NCI-H2196 (cell line): ENCODE results near the gene CAPN8.

ENCODE experiments used
- DNase-seq: peaks from one replicate; lab custom pipeline; 2025; ENCODE audit not compliant: unreplicated experiment; lab: John Stamatoyannopoulos, UW

The CAPN8 gene

DNA sequence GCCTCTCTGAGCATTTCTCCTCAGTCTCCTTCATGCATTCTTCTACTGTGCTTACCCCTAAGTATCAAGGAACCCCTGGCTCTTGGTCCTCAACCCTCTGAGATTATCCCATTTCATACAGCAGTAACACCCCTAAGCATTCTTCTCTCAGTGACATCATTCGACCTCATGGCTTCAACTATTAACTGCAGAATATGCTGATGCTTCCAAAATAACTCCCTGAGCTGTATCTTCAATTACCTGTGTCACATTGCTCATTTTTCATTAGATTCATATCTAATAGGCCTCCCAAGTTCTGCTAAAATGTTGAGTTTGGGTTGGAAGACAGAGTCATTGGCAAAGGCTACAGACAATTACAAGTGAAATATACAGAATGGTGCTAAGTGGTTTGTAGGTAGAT lies 7.5 kb downstream of the CAPN8 start:
- no peak for DNase-seq

DNA sequence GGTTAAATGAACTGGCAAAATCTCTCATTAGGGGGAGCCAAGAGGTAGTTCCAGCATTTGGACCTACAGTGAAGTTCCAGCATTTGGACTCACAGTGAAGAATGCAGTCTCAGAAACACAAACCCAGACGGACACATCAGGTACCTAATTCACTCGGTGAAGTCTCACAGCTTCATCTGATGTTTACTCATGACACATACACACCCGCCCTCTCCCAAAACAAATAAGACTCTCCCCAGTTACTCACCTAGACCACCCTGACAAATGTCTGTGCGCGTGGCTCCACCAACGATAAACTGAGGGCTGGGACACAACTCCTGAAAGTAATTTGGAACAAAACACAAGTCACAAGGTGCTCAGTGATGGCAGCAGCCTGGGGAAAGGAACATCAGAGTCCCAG lies 11.4 kb downstream of the CAPN8 start:
- no peak for DNase-seq

DNA sequence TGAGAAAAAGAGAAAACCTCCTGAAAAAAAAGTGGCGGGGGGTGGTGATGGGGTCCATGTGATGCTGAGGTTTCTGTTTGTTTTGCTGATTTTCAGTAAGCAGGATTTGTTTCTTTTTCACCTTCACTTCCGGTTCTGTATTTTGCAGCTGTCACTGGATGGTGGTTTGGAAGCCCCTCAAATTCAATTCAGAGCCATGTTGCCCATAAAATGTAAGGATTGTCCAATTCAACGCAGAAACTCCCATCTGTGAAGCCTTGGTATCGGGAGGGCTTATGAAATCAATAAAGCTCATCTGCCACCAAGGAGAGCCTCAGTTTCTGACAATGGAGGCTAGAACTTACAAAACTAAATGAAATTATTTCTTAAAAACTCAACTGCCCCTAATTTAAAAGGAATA lies 12.1 kb downstream of the CAPN8 start:
- no peak for DNase-seq

DNA sequence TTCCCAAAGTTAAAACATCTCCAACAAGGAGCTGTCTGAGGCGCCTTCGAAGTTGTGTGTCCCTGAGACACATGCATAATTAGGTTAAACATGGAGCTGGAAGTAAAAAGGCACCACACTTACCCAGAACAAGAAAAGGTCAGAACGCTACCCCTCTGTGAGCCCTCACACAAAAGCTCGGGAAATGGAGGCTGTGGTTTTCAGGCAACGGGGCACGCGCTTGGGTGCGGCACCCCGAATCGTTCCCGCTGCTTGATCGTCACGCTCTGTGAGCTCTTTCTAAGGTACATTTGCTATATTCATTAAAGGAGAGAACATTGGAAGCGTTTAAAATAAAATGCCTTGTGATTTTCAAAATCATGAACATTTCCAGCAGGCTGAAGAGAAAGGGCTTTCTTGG lies 12.5 kb downstream of the CAPN8 start:
- DNase-seq: no peak

DNA sequence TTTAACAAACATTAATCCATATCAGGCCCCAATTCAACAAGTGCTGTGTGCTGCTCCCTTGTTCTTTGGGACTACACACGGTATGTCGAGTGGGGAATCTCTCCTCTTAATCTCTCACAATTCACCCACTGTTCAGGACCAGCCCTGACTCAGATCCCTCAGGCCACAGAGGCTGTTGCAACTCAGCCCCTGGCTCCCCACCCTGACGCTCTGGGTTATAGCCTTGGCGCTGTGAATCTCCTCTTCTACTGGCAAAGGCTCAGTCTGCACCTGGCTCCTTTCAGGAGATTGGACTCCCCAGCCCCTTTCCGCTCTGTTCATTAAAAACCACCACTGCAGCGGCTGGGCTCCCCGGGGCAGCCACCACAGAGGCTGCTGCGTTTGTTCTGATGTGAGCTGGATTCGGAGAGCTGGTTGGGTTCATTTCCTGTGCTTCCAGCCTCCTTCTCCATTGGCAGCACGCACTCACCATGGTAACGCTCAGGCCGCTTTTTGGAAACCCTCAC lies 13.0 kb downstream of the CAPN8 start:
- DNase-seq: no peak

DNA sequence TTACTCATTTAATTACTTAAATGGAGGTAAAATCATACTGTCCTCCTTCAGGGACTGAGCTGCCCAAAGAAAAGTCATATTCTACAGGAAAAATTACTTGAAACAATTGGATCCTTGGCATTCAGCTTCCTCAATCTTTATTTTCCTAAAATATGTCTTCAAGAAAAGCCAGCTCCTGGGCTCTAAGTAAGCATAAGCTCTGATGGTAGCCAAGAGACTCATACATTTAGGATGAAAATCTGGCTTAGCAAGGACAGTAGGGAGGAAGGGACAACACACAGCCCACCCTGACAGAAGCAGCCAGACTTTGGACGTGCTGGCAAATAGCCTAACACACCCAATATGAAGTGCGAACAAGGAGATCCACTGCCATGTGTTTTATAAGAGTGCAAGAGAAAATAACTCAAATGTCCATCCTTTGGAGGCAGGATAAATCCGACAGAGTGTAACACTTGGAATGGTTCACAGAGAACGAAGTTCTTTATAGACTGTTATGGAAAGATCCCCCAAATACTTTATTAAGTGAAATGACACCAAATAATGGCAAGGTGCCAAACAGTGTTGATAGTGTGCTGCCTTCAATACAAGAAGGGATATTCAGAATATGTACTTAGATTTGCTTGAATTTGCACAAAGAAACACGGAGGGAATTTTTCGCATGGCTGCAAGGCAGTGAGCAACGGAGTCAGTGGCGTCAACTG lies 14.1 kb downstream of the CAPN8 start:
- no peak for DNase-seq

DNA sequence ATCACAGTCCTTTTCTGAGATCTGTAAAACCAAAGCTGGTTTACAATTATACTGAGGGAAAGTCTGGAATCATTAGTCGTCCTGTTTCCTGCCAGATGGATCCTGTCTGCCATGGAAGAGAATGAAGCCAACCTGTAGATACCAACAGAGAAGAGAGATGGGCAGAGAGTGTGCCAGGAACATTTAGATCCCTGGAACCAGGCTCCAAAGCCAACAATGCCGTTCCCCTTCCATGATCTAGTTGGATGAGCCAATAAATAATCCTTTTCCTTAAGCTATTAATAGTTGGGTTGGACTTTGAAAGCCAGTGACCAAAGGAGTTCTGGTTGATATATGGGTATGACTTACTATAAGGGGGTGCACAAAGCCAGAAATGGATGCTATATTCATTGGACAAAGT lies 15.0 kb downstream of the CAPN8 start:
- no peak for DNase-seq

DNA sequence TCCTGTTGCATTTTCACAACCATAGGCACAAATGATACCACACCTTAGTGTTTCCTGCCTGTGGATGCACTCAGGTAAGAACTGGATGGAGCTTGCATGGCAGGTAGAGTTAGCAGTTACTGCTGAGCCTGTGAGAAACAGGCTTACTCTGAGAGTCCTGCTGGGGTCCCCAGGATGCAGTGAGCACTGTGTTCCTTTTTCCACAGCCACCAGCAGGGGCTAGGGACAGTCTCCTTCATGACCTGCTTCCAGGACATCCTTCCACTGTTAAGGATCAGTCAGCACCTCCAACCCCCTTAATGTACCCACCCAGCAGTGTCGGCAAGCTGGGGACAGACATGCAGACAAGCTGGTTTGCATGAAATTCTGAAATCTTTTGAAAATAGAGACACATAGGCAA lies 16.3 kb downstream of the CAPN8 start:
- DNase-seq: no peak

DNA sequence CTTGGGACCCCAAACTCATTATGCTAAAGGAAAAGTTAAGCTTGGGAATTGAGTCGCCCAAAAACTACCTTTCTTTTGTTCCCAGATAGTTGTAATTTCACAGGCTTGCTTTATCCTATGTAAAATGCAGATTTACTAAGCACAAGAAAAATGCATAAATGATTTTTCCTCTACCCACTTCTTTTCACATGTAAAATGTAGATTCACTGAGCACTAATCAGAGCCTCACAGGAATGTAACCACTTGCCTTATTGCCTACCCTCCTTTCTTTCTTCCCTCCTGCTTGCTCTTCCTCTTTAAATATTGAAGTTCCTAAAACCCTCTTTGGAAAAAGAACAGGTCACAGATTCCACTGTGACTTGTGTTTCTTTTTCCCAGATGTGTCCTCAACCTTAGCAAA lies 18.3 kb downstream of the CAPN8 start:
- no peak for DNase-seq

DNA sequence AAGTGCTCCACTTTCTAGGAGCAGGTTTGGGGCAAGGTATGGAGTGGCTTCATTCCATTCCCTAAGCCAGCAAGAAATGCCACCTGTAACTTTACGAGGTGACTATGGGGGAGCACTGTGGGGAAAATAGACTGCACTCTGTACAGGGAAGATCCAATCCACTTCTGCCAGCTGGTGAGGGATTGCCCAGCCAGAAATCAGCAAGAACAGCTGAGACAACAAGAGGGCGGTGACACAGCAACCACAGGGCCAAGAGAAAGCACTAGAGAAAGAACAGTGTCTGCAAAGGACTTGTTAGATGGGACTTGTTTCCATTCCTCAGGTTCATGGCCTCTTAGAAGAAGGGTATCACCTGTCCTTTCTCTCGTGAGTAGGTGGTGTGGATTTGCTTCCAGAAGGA lies 19.6 kb downstream of the CAPN8 start:
- DNase-seq: no peak

DNA sequence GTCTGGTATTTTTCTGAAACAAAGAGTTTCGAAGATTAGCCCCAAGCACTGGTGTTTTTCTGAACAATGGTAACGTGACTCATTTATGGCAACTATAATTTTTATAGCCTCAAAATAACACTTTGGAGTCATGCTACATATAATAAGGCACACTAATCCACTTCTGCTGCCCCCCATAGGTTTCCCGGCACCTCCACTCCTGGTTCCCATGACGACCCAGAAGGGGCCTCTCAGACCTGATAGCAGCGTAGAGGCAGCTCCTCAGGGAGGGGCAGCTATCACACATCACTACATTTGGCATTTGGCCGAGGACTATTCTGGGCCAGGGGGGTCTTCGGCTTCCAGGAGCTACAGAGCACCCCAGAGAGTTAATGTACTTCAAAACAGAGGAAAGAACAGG lies 23.3 kb downstream of the CAPN8 start:
- DNase-seq: no peak

DNA sequence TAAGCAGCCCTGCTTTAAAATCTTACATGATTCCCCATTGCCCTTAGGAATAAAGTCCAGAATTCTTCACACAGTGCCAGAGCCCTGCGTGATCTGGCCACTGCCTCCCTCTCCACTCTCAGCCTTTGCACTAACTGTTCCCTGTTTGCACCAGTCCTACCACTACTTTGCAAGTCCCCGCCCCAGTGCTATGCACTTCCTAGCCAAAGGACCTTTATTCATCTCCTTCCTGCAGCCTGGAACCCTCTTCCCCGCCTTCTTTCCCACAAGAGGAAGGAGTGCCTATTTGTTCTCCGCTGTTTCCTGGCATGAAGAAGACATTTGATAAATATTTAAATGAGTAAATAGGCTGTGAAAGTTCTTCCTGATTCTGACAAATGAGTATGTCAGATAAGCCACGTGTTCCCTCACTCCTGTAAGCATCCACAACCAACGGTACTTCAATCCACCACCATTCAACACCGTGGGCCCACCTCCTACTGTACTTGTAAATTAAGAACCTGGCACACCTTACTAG lies 23.9 kb downstream of the CAPN8 start:
- DNase-seq: no peak

DNA sequence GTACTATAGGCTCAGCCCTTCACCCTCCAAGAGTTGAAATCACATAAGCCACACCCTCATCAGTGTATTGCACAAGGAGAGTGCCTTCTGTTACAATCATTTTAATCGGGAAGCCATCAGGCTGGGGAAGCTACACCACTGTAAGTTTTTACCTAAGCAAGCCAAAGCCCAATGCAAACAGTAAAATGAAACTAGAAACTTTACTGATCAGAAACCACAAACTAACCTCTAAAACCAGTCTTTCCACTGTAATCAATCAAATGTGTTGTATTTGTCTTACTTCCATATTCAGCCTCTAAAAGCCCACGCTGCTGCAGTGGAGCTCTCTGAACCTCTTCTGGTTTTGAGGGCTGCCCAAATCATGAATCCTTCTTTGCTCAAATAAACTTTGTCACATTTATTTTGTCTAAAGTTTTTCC lies 26.2 kb downstream of the CAPN8 start:
- no peak for DNase-seq

DNA sequence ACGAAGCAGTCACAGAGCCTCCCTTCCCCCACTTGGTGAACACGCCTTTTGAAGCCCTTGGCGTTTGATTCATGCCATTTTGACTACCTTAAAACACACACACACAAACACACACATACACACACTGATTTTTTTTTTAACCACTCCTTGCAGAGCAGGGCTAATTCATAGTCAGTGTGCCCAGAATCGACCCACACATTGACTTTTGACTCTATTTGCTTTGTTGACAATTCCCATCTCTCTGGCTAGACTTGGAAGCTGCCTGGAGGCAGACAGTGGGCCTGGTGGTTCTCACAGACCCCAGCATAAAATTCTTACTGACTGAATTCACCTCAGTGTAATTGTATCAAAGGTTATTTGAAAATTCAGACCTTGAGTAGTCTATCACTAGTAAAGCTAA lies 30.3 kb downstream of the CAPN8 start:
- DNase-seq: no peak

DNA sequence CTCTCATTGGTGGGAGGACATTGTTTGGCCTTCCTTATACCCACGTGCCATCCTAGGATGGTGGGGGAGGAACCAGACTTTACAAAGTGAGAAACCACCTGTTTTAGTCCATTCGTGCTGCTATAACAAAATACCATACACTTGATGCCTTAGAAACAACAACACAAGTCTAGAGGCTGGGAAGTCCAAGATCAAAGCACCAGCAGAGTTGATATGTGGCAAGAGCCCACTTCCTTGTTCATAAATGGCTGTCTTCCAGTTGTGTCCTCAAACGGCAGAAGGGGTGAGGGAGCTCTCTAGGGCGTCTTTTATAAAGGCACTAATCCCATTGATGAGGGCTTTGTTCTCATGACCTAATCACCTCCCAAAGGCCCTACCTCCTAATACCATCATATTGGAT lies 31.1 kb downstream of the CAPN8 start:
- DNase-seq: no peak

DNA sequence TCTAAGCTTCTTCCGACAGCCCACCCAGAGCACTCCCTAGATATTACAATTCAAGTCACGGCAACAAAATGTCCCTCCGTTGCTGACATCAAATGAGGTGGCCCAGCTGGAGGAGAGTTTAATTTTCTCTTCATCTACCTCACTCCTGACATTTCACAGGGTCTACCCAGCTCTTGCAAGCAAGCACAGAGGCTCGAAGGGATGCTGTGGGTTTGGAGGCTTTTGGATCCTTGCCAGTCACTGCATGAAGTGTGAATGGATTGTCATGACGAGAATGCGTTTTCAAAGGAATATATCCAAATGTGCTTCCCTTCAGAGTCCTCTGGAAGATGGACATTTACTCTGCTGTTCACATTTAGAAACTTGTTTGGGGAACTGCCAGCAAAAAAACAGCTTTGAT lies 33.5 kb downstream of the CAPN8 start:
- no peak for DNase-seq

DNA sequence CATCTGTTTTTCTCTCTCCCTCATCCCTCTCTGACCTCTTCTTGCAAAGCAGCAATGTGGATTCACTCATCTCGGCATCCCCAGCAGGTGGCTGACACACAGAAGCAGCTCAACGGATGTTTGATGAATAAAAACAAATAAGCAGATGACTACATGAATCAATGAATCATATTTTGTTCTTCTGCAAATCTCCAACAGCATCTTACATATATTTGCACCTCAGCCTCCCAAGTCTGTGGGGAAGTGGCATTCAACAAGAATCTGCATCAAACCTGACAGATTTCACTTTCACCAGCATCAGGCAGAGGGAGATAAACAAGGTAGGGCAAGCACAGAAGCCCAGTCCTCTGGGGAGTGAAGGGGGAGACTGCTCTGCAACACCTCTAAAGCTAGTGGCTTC lies 34.0 kb downstream of the CAPN8 start:
- DNase-seq: no peak

DNA sequence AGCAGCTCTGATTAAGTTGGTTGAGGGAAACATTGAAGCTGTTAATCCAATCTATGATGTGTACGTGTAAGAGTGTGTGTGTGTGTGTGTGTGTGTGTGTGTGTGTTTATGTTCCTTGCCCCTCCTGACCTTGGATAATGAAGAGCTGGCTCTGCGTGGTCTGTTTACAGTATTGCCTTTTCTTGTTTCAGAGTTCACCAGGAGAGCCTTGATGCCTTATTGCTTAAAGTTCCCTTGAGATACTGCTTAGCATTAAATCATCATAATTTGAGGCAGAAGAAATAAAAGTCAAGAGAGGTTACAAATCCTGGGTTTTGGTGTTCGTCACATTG lies 36.4 kb downstream of the CAPN8 start:
- DNase-seq: no peak

DNA sequence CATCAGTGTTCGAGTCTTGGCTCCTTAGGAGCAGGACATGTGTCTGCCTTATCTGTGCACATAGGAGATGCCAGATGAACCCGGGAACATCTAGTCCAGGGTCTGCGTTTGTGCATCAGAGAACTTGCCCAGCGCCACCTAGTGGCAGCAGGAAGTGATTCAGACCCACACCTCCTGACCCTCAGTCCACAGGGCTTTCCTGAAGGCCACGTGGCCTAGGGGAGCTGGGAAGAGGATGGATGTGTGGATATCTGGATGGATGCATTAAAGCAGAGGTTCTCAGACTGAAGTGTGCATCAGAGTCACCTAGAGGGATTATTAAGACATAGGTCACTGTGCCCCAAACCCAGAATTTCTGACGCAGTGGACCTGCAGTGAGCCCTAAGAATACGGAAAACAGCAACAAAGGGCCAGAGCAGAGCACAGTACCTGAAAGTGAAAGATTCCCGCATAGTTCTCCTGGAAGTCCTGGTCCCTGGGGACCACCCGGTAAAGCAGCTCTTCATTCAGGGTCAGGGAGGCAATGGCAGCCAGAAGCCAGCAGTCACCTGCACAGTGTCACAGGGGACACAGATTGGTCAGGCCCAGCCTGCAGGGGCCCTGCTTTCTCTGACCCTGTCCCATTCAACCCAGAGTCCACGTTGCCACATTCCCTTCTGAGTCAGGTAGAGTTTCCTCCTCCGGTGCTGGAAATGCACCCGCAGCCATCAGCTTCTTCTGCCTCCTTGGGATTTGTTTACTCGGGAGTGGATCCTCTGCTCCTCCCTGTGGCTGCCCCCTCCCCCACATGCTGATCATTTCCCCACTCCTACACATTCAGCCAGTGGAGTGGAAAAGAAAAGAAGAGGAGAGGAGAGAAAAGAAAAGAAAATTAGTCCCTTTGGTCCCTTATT lies 37.0 kb downstream of the CAPN8 start:
- DNase-seq: peak; percentile 16

DNA sequence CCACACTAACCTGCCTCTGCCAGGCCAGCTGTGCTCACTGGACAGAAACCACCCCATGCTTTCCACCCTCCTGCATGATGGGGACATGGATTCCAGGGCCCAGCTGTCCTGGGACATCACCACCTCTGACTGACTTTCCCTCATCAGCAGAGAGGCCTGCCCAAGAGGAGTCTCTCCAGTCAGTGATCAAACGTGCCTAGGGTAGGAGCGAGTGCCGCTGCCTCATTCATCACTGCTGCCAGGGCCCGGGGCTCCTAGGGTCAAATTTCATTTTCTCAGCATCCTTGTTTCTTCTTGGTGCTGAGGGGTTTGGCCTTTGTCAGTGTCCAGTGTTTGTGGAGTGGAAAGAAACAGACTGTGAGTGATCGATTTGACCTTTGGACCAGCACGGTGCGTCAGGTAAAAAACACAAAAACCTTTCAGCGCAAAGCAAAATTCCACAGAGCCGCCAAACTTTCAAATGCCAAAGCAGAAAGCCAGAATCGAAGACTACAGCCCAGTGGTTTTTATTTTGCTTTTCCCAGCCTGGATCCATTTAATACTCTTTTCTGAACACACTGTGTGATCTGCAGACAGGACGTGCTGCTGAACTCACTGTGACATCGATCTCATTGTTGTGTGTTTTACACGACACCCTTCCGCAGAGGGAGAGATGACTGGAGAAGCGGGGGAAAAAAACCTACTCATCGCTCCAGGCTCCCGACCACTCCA lies 43.2 kb downstream of the CAPN8 start:
- no peak for DNase-seq

DNA sequence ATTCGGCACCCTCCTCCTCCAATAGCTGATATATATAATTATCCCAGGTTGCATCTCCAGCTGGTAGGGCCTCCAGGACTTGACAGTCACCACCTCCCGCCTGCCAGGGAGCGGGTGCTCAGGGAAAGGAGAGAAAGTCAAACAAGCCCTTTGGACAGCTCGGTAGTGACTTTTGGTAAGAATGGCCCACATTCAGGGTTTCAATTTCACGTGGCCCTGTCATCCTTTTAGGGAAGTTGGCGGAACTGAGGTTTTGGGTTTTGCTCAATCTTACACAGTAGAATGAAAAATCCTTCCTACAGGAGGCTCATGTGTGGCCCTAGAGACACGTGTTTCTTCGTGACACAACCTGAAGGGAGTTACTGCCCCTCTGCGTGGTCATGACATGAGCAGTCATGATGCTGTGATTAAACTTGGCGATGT lies 44.2 kb downstream of the CAPN8 start:
- DNase-seq: no peak
